NCI-H1105 treated with DMSO at 0.1 percent for 48 hours (cell line): Measurements from ENCODE around the gene KCNF1.

ENCODE experiments used
- DNase-seq: peaks from one replicate; lab custom pipeline; 2025; lab: John Stamatoyannopoulos, UW

The KCNF1 gene

GRCh38 chr2:10901160-10901939 lies 10.4 kb upstream of the KCNF1 start:
- DNase-seq, result no peak

- DNase-seq, result no peak
Measured at GRCh38 chr2:10903861-10904210, 7.9 kb upstream of the KCNF1 start.

GRCh38 chr2:10904455-10904854 lies 7.3 kb upstream of the KCNF1 start:
- no peak for DNase-seq

GRCh38 chr2:10905006-10905861 lies 6.5 kb upstream of the KCNF1 start:
- no peak for DNase-seq

GRCh38 chr2:10905862-10906143 lies 5.9 kb upstream of the KCNF1 start:
- no peak for DNase-seq

GRCh38 chr2:10906926-10907625 lies 4.7 kb upstream of the KCNF1 start:
- no peak for DNase-seq

GRCh38 chr2:10908195-10908594 lies 3.5 kb upstream of the KCNF1 start:
- DNase-seq, result no peak

- no peak for DNase-seq
Measured at GRCh38 chr2:10909050-10909995, 2.4 kb upstream of the KCNF1 start.

GRCh38 chr2:10909996-10910341 lies 1.8 kb upstream of the KCNF1 start:
- DNase-seq, result no peak

GRCh38 chr2:10910625-10911024 lies 1.1 kb upstream of the KCNF1 start:
- DNase-seq, result no peak

- no peak for DNase-seq
Measured at GRCh38 chr2:10912076-10912731, 470 bp downstream of the KCNF1 start.

- no peak for DNase-seq
Measured at GRCh38 chr2:10912796-10913455, 1.2 kb downstream of the KCNF1 start.

- DNase-seq, result no peak
Measured at GRCh38 chr2:10913501-10914271, 2.0 kb downstream of the KCNF1 start.

- no peak for DNase-seq
Measured at GRCh38 chr2:10914272-10914693, 2.5 kb downstream of the KCNF1 start.

GRCh38 chr2:10915236-10915635 lies 3.5 kb downstream of the KCNF1 start:
- DNase-seq, result no peak

- no peak for DNase-seq
Measured at GRCh38 chr2:10915731-10916276, 4.1 kb downstream of the KCNF1 start.

GRCh38 chr2:10916953-10917352 lies 5.2 kb downstream of the KCNF1 start:
- no peak for DNase-seq

GRCh38 chr2:10917927-10918326 lies 6.2 kb downstream of the KCNF1 start:
- no peak for DNase-seq

GRCh38 chr2:10918661-10919409 lies 7.1 kb downstream of the KCNF1 start:
- peak; percentile 54 for DNase-seq
